Measurements from ENCODE around the gene ZNF3.

The ZNF3 gene

GRCh38 chr7:100100420-100101015 is 19.0 kb upstream of the ZNF3 start:
- no peak for TF ChIP-seq CTCF (IDR thresholded peaks at IDR 0.05; ENCODE audit: low read depth, low read length)
- peak overlapping the region; percentile 78 for H3K4me3 ChIP-seq (ENCODE audit: low read depth, low read length)

- TF ChIP-seq CTCF (IDR thresholded peaks at IDR 0.05; ENCODE audit: low read depth, low read length), result no peak
Observed at GRCh38 chr7:100099452-100099851, 17.9 kb upstream of the ZNF3 start.

GRCh38 chr7:100098913-100099312 is 17.4 kb upstream of the ZNF3 start:
- H3K4me3 ChIP-seq (ENCODE audit: low read depth, low read length), result no peak overlapping the region

More at GRCh38 chr7:100099452-100099851, 17.9 kb upstream of the ZNF3 start:
- H3K4me3 ChIP-seq (ENCODE audit: low read depth, low read length), result peak overlapping the region; percentile 78

GRCh38 chr7:100095704-100096103 is 14.2 kb upstream of the ZNF3 start:
- no peak overlapping the region for H3K4me3 ChIP-seq (ENCODE audit: low read depth, low read length)
- TF ChIP-seq CTCF (IDR thresholded peaks at IDR 0.05; ENCODE audit: low read depth, low read length), result no peak

More at GRCh38 chr7:100098913-100099312, 17.4 kb upstream of the ZNF3 start:
- no peak for TF ChIP-seq CTCF (IDR thresholded peaks at IDR 0.05; ENCODE audit: low read depth, low read length)

GRCh38 chr7:100095289-100095688 is 13.8 kb upstream of the ZNF3 start:
- H3K4me3 ChIP-seq (ENCODE audit: low read depth, low read length), result no peak overlapping the region
- TF ChIP-seq CTCF (IDR thresholded peaks at IDR 0.05; ENCODE audit: low read depth, low read length), result no peak

- no peak overlapping the region for H3K4me3 ChIP-seq (ENCODE audit: low read depth, low read length)
- TF ChIP-seq CTCF (IDR thresholded peaks at IDR 0.05; ENCODE audit: low read depth, low read length), result no peak
Observed at GRCh38 chr7:100093925-100094486, 12.5 kb upstream of the ZNF3 start.

GRCh38 chr7:100093498-100093897 is 12.0 kb upstream of the ZNF3 start:
- no peak for TF ChIP-seq CTCF (IDR thresholded peaks at IDR 0.05; ENCODE audit: low read depth, low read length)
- no peak overlapping the region for H3K4me3 ChIP-seq (ENCODE audit: low read depth, low read length)

Measured in WI38 (cell line).